ENCODE measurements around the gene MATK. TPM values are rescaled to one million over a fixed set of nuclear protein-coding genes. Genes with fewer than 3 reads are reported as not detected.
A peak's percentile ranks its signal among the peaks of the same experiment; 100 is the strongest.
"Not testable (repeated sequence)": the region's sequence is repeated elsewhere in the genome, so short reads cannot be mapped to it uniquely, and the experiment has no call there.

MATK gene
- total RNA-seq, 1 experiment from 2014 or later = 0.29 TPM

DNA sequence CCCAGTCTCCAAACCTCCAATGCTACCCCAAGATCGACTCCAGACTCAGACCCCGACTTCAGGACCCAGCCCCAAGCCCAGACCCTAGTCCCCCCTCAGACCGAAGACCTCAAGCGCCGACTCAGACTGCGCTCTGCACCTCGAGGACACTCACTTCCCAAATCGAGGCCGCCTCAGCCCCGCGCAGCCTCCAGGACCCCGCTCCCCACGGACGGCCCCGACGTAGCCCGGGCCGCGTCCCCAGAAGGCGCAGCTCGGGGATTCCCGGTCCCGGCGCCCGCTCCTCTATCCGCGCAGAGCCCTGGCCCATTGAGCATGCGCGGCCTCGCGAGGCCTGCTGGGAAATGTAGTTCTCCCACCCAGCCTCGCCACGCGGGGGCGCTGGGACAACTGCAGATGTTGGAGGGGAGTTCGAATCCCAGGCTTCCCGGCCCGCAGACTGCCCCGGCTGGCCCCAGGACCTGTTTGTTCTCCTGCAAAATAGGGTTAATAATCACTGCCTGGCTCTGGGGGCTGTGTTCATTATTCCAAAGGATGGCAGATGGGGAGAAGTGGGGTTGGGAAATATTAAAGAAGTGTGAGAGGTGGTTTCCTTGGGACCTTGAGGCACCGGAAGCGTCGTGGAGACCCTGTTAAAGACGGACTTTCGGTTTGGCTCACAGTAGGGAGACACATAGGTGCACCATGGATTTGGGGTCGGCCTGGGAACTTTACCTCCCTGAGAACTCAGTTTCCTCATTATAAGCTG, 24.6 kb downstream of the MATK start, which contains the start of gene APBA3:
APBA3 (minus strand) TSS at position 311 of the 748 bp plus-strand sequence. CDS start 1,428 bp downstream, outside the sequence.
- Histone ChIP-seq H3K4me3 (ENCODE audit: low read depth, low read length) (peak within 1 kb of the TSS; percentile 68), H3K9me3 (no peaks in the 10 kb centered on the region), H3K27me3 (replicated peaks; ENCODE audit: control insufficient read depth, insufficient read depth, low read length) (no peaks in the 10 kb centered on the region), H3K36me3 (ENCODE audit: control insufficient read depth, insufficient read depth, low read length) (peaks cover 5% of the 10 kb centered on the region), H3K4me1 (peaks cover 4% of the 10 kb centered on the region)
- POLR2A ChIA-PET = interaction anchor here (0.5 to 2.6 kb wide), 3 partner anchors 19 to 207 kb away, joined by 5 to 23 read pairs (median 20); no protein-coding TSS in a partner anchor
- Mint-ChIP-seq H3K27ac (ENCODE audit: unreplicated experiment) (peak within 1 kb of the TSS; percentile 99), H3K36me3 (ENCODE audit: insufficient read depth, unreplicated experiment) (peaks cover 26% of the 10 kb centered on the region), H3K4me1 (ENCODE audit: low read depth, unreplicated experiment) (peaks cover 8% of the 10 kb centered on the region), H3K27me3 (ENCODE audit: insufficient read depth, unreplicated experiment) (no peaks in the 10 kb centered on the region), H3K9me3 (ENCODE audit: unreplicated experiment) (no peaks in the 10 kb centered on the region), H3K4me3 (ENCODE audit: unreplicated experiment) (peak within 1 kb of the TSS; percentile 96)
- CTCF ChIA-PET = interaction anchor here (0.6 to 1.5 kb wide), 3 partner anchors 40 to 226 kb away, joined by 3 read pairs; no protein-coding TSS in a partner anchor
- peak; percentile 88 to 94 for DNase-seq
- intact Hi-C loops (cut with micrococcal nuclease; ENCODE audit: unreplicated experiment) = loop anchor here (2.0 kb wide), 1 partner anchor 41 kb away; no protein-coding TSS in a partner anchor
- no TSS peak for BruUV-seq (replicated peaks)
- TF ChIP-seq, protein P1, sequence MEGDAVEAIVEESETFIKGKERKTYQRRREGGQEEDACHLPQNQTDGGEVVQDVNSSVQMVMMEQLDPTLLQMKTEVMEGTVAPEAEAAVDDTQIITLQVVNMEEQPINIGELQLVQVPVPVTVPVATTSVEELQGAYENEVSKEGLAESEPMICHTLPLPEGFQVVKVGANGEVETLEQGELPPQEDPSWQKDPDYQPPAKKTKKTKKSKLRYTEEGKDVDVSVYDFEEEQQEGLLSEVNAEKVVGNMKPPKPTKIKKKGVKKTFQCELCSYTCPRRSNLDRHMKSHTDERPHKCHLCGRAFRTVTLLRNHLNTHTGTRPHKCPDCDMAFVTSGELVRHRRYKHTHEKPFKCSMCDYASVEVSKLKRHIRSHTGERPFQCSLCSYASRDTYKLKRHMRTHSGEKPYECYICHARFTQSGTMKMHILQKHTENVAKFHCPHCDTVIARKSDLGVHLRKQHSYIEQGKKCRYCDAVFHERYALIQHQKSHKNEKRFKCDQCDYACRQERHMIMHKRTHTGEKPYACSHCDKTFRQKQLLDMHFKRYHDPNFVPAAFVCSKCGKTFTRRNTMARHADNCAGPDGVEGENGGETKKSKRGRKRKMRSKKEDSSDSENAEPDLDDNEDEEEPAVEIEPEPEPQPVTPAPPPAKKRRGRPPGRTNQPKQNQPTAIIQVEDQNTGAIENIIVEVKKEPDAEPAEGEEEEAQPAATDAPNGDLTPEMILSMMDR (IDR thresholded peaks at IDR 0.05; ENCODE audit: insufficient read depth in 1 of 2, low read depth in 1 of 2, low read length in 1 of 2, severe bottlenecking in 1 of 2, unreplicated experiment in 1 of 2) = peak; percentile 72 to 84

DNA sequence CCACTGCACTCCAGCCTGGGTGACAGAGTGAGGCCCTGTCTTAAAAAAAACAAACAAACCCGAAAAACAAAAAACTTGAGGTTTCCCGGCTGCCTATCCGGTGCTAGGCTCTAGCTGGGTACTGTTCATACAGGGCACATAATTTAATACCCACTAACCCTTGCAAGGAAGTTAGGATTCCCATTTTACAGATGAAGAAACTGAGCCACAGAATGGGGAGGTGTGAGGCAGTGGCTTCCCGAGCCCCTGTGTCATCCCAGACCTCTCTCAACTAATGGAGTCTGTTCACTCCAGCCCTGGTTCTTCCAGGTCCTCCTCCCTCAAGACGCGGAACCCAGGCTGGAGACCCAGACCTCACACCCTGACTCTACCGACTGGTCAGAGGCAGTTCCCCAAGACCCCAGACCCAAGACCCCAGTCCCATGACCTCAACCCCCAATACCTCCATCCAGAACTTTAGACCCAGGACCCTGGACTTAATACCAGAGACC, 25.3 kb downstream of the MATK start:
- no peak for DNase-seq
- Mint-ChIP-seq H3K4me1 (ENCODE audit: low read depth, unreplicated experiment) (peaks cover 8% of the 10 kb centered on the region), H3K4me3 (ENCODE audit: unreplicated experiment) (peak overlapping the region; percentile 96), H3K27me3 (ENCODE audit: insufficient read depth, unreplicated experiment) (no peaks in the 10 kb centered on the region), H3K9me3 (ENCODE audit: unreplicated experiment) (no peaks in the 10 kb centered on the region), H3K27ac (ENCODE audit: unreplicated experiment) (peak overlapping the region; percentile 97), H3K36me3 (ENCODE audit: insufficient read depth, unreplicated experiment) (peaks cover 20% of the 10 kb centered on the region)
- intact Hi-C loops (cut with micrococcal nuclease; ENCODE audit: unreplicated experiment) = no loop called here
- ChIA-PET POLR2A (interaction anchor here (2.6 kb wide), 1 partner anchor 208 kb away, joined by 20 read pairs; no protein-coding TSS in a partner anchor), CTCF (interaction anchor here (0.7 kb wide), 1 partner anchor 227 kb away, joined by 3 read pairs; no protein-coding TSS in a partner anchor)
- Histone ChIP-seq H3K9me3 (no peaks in the 10 kb centered on the region), H3K4me3 (ENCODE audit: low read depth, low read length) (peak overlapping the region; percentile 64), H3K36me3 (ENCODE audit: control insufficient read depth, insufficient read depth, low read length) (peaks cover 5% of the 10 kb centered on the region), H3K27me3 (replicated peaks; ENCODE audit: control insufficient read depth, insufficient read depth, low read length) (no peaks in the 10 kb centered on the region), H3K4me1 (peaks cover 4% of the 10 kb centered on the region)
- TSS peak; percentile 49 for BruUV-seq (replicated peaks)
- TF ChIP-seq, protein P1 (IDR thresholded peaks at IDR 0.05; ENCODE audit: insufficient read depth in 1 of 2, low read depth in 1 of 2, low read length in 1 of 2, severe bottlenecking in 1 of 2, unreplicated experiment in 1 of 2) = no peak

DNA sequence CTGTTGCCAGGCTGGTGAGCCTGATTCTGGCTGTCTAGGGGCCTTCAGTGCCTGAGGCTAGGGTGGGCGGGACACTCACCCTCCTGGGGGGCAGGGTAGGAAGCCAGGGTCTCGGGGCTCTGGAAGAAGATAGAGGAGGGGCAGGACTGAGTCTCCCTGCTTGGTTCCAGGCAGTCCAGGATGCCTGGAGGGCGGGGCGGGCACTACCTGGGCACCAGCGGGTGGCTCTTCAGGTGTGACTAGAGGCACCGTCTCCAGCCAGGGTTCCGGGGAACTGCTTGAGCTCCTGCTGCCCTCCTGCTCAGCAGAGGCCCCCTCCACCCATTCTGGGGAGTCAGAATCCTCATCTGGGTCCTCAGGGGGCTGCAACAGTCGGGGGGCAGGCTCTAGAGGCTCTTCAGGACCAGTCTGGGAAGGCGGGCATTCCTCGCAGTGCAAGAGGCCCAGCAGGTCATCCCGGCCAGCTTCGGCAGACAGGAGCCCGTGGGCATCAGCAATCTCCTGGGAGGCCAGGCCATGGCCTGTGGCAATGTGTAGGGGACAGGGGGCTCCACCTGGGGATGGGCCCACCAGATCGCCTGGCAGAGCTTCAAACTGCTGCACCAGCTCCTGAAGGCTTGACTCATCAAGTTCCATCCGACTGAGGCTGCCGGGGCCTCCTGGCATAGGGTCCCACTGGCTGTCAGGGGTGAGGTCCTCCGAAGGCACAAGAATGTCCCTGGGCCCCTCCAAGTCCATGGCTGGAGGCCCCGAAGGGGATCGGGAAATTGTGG, 26.5 kb downstream of the MATK start:
- no peak overlapping the region for H3K27ac Mint-ChIP-seq (ENCODE audit: unreplicated experiment)
- no peak for DNase-seq
- H3K4me3 Mint-ChIP-seq (ENCODE audit: unreplicated experiment) = peak overlapping the region; percentile 96
- Histone ChIP-seq H3K4me1 (peaks cover 4% of the 10 kb centered on the region), H3K36me3 (ENCODE audit: control insufficient read depth, insufficient read depth, low read length) (peaks cover 3% of the 10 kb centered on the region; the same call in 1 of the 2 replicates), H3K27me3 (replicated peaks; ENCODE audit: control insufficient read depth, insufficient read depth, low read length) (no peaks in the 10 kb centered on the region), H3K4me3 (ENCODE audit: low read depth, low read length) (no peak overlapping the region), H3K9me3 (no peaks in the 10 kb centered on the region)
- intact Hi-C loops (cut with micrococcal nuclease; ENCODE audit: unreplicated experiment) = no loop called here
- H3K4me1 Mint-ChIP-seq (ENCODE audit: low read depth, unreplicated experiment) = peaks cover 8% of the 10 kb centered on the region
- TF ChIP-seq, protein P1 (IDR thresholded peaks at IDR 0.05; ENCODE audit: insufficient read depth in 1 of 2, low read depth in 1 of 2, low read length in 1 of 2, severe bottlenecking in 1 of 2, unreplicated experiment in 1 of 2) = no peak
- no peaks in the 10 kb centered on the region for H3K27me3 Mint-ChIP-seq (ENCODE audit: insufficient read depth, unreplicated experiment)
- ChIA-PET CTCF (no interaction called here), POLR2A (no interaction called here)
- H3K9me3 Mint-ChIP-seq (ENCODE audit: unreplicated experiment) = no peaks in the 10 kb centered on the region
- H3K36me3 Mint-ChIP-seq (ENCODE audit: insufficient read depth, unreplicated experiment) = peaks cover 26% of the 10 kb centered on the region
- no TSS peak for BruUV-seq (replicated peaks)

DNA sequence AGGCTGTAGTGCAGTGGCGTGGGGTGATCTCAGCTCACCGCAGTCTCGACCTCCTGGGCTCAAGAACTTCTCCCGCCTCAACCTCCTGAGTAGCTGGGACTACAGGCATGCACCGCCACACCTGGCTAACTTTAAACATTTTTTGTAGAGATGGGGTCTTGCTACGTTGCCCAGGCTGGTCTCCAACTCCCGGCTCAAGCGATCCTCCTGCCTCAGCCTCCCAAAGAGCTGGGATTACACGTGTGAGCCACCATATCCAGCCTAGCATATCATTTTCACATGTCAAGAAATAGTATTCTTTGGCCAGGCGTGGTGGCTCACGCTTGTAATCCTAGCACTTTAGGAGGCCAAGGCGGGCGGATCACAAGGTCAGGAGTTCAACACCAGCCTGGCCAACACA, 27.9 kb downstream of the MATK start:
- BruUV-seq (replicated peaks); CTCF ChIA-PET; intact Hi-C loops (cut with micrococcal nuclease; ENCODE audit: unreplicated experiment); H3K9me3 Mint-ChIP-seq (ENCODE audit: unreplicated experiment); H3K4me3 ChIP-seq (ENCODE audit: low read depth, low read length); H3K36me3 ChIP-seq (ENCODE audit: control insufficient read depth, insufficient read depth, low read length); H3K27me3 Mint-ChIP-seq (ENCODE audit: insufficient read depth, unreplicated experiment); POLR2A ChIA-PET; H3K9me3 ChIP-seq; H3K27ac Mint-ChIP-seq (ENCODE audit: unreplicated experiment); H3K27me3 ChIP-seq (replicated peaks; ENCODE audit: control insufficient read depth, insufficient read depth, low read length); H3K4me1 ChIP-seq; H3K4me1 Mint-ChIP-seq (ENCODE audit: low read depth, unreplicated experiment); H3K4me3 Mint-ChIP-seq (ENCODE audit: unreplicated experiment); DNase-seq: not testable (repeated sequence)
- H3K36me3 Mint-ChIP-seq (ENCODE audit: insufficient read depth, unreplicated experiment) = peaks cover 29% of the 10 kb centered on the region
